Mucosa of descending colon (tissue), 3 donors: ENCODE data around the gene PTPRA. TPM values are rescaled to one million over a fixed set of nuclear protein-coding genes. Genes with fewer than 3 reads are reported as not detected.
A peak's percentile ranks its signal among the peaks of the same experiment; 100 is the strongest.

Source experiments
- ATAC-seq: fragments of 200-7000 bp; cut with Tn5 transposase; one replicate; pipeline ENCODE4 v1.9.1; 2020; ENCODE audit warnings: mild to moderate bottlenecking, moderate library complexity
- DNase-seq, 3 donors: peaks; one replicate each; pipeline ENCODE4 v3.0.0-alpha.2; 2020
- H3K36me3 ChIP-seq: fragments of 200-600 bp; one replicate; pipeline ENCODE4 v1.8.0; 2021; ENCODE audit warnings: low read depth, mild to moderate bottlenecking
- H3K4me1 ChIP-seq: fragments of 200-600 bp; one replicate; pipeline ENCODE4 v1.8.0; 2021; ENCODE audit warnings: low read depth, mild to moderate bottlenecking
- H3K4me3 ChIP-seq: fragments of 200-600 bp; one replicate; pipeline ENCODE4 v1.8.0; 2021; ENCODE audit warnings: mild to moderate bottlenecking
- H3K9me3 ChIP-seq: fragments of 200-600 bp; one replicate; pipeline ENCODE4 v1.8.0; 2021; ENCODE audit warnings: mild to moderate bottlenecking
- intact Hi-C, 2 donors: fragments of 100-400 bp; cut with DNase I in 1 of 2; cut with micrococcal nuclease in 1 of 2; formaldehyde crosslinking; loops; one replicate each; pipeline versions ENCODE4 v1.11.0 to v1.11.1; 2022; cut with DNase I, micrococcal nuclease
- total RNA-seq, 3 donors: library from RNA; stranded (reverse); fragmentation: NEBNext Ultra II Directional in 2 of 3; extraction: Animal tissue kit (Norgen Biotek cat#: 25700) in 2 of 3; gene quantifications; one replicate each; pipeline versions ENCODE4 v1.2.1 to v1.2.4, GENCODE V29; 2021 to 2023
- TF ChIP-seq, protein P1 (sequence below): fragments of 200-600 bp; IDR thresholded peaks from one replicate; pipeline ENCODE4 v1.8.0; 2022; ENCODE audit warnings: antibody characterized with exemption, mild to moderate bottlenecking
- donor health status: DM: no; HTN: no; CAD: no; lungs with moderate emphysema.
- donor health status: DM: no; HTN: no; CAD: no.
- donor health status: DM: no; HTN: yes; CAD: no.

Gene PTPRA
- total RNA-seq, 3 donors from 2014 or later, result 39.0 to 64.7 (median 59.3) TPM

DNA sequence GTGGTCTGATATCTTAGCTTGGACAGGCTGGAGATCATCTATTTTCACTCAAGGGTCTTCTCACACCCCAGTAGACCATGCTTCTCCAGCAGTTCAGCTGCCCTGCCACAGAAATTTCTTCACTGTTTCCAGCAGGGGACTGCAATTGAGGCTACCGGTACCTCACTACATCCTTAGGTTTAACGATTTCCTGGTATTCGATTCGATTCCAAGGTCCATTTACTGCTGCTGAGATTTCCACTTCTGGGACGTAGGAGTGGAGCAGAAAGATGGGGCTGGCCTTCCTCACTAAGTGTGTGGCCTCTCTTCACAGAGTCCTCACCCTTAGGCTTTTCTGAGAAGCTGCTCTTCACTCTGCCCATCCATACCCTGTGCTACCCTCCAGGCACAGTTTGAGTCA, 26.6 kb upstream of the PTPRA start:
- TF ChIP-seq, protein P1, sequence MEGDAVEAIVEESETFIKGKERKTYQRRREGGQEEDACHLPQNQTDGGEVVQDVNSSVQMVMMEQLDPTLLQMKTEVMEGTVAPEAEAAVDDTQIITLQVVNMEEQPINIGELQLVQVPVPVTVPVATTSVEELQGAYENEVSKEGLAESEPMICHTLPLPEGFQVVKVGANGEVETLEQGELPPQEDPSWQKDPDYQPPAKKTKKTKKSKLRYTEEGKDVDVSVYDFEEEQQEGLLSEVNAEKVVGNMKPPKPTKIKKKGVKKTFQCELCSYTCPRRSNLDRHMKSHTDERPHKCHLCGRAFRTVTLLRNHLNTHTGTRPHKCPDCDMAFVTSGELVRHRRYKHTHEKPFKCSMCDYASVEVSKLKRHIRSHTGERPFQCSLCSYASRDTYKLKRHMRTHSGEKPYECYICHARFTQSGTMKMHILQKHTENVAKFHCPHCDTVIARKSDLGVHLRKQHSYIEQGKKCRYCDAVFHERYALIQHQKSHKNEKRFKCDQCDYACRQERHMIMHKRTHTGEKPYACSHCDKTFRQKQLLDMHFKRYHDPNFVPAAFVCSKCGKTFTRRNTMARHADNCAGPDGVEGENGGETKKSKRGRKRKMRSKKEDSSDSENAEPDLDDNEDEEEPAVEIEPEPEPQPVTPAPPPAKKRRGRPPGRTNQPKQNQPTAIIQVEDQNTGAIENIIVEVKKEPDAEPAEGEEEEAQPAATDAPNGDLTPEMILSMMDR, result no peak
- H3K36me3 ChIP-seq, result no peaks in the 10 kb centered on the region
- H3K9me3 ChIP-seq, result no peaks in the 10 kb centered on the region
- no peak overlapping the region for H3K4me3 ChIP-seq
- ATAC-seq (peak; percentile 54), DNase-seq (no peak)
- intact Hi-C loops, result no loop called here
- peaks cover 1% of the 10 kb centered on the region for H3K4me1 ChIP-seq

DNA sequence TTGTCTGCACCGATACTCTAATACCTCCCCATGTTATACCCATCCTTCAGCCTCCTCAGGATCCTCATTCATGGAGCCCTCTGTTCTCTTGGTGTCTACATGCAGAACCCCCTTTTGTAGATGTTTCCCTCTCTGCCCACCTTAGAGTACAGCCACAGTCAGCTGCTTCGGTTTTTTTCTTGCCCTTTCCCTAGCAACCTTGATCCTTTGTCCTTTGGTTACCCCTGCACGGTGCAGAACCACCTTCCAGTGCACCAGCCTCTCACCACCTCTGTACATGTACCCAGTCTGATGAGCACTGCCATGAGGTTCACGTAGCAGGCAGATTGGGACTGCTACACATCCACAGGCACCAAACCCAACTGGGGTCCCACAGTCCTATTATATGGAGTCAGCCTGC, 25.5 kb upstream of the PTPRA start:
- Histone ChIP-seq H3K9me3 (no peaks in the 10 kb centered on the region), H3K4me3 (no peak overlapping the region), H3K36me3 (no peaks in the 10 kb centered on the region), H3K4me1 (no peaks in the 10 kb centered on the region)
- intact Hi-C loops, result no loop called here
- TF ChIP-seq, protein P1, result no peak
- no peak for ATAC-seq
- no peak for DNase-seq

DNA sequence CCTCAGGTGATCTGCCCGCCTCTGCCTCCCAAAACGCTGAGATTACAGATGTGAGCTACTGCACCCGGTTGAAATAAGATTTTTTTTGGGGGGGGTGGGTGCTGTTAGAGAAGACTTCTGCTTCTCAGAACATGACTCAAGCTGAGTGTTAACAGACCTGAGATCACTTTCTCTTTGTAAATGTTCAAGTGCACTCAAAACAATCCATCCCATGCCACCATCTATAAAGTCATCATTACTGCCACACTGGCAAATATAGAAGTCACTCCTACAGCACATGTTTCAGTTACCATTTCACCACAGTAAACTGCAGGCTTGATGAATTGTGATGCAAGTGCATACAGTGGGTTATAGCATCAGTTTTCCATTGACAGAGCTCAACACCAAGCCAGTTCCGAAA, 23.8 kb upstream of the PTPRA start:
- Histone ChIP-seq H3K4me3 (no peak overlapping the region), H3K36me3 (no peaks in the 10 kb centered on the region), H3K9me3 (no peaks in the 10 kb centered on the region), H3K4me1 (no peaks in the 10 kb centered on the region)
- intact Hi-C loops, result no loop called here
- DNase-seq (no peak), ATAC-seq (no peak)
- TF ChIP-seq, protein P1, result no peak

DNA sequence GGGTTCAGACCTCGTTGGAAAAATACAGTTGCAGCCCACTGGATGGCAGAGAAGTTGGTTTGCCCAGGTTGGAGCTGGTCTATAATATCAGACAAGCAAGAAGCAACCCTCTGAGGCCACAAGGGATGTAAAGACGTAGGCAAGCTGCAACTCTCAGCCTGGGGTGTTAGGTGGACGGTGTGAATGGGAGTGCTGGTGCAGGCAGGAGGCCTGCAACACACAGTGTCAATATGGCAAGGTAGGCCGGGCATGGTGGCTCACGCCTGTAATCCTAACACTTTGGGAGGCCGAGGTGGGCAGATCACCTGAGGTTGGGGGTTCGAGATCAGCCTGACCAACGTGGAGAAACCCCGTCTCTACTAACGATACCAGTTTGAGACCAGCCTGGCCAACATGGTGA, 22.2 kb upstream of the PTPRA start:
- intact Hi-C loops, result no loop called here
- Histone ChIP-seq H3K4me3 (no peak overlapping the region), H3K4me1 (no peaks in the 10 kb centered on the region), H3K36me3 (no peaks in the 10 kb centered on the region), H3K9me3 (no peaks in the 10 kb centered on the region)
- DNase-seq (no peak), ATAC-seq (no peak)
- TF ChIP-seq, protein P1, result no peak

DNA sequence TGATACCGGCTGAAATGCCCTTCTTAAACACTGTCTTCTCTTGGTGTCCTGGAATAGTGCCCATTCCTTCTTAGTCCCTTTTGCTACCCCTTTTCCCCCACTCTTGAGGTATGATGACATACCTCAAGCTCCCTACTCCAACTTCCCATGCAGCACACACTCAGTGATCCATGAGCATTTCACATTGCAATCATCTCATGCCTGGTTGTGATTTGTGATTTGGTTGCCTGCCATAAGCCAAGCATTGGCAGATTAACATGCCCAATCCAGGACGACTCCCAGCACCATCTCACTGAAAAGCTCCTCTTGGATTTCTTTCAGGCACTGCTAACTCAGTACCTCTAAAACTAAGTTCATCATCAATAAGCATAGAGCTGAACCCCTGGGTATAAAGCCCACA, 14.7 kb upstream of the PTPRA start:
- Histone ChIP-seq H3K4me3 (no peak overlapping the region), H3K9me3 (no peaks in the 10 kb centered on the region), H3K36me3 (no peaks in the 10 kb centered on the region), H3K4me1 (no peaks in the 10 kb centered on the region)
- ATAC-seq, result no peak
- intact Hi-C loops, result no loop called here
- TF ChIP-seq, protein P1, result no peak
- no peak for DNase-seq
